ENCODE data around the gene SEMA4G.

DNA sequence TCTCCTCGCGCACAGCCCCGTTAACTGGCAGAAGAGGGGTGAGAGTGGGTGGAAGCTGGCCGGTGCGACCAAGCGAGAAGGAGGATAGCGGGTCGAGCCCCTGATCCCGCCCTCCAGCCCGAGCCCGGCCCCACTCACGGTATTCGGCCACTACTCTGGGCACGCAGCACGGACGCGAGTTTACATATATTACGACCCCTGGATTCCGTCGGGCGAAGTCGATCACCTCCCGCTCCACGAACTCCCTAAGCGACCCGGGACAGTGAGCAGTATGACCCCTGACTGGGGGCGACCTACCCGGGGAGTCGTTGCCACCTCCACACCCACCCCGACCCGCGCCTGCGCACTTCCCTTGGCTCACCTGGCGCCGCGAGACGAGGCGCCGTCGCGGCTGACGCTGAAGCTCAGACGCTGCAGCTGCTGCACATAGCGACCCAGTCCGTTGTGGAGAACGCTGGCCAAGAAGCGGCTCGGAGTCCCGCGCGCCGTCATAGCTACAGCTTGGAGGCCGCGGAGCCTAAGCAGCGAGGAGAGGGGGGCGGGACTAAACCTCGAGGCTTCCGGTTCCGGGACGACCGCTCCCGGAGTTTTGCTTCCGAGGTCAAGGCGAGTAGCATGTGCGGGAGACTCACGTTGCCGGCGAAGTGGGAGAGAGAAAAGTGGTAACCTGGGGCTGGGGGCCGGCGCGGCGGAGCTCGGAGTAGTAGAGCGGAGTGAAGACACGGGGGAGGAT, 17.8 kb downstream of the SEMA4G start, which contains the start of the genes MRPL43 and TWNK:
- TF ChIP-seq EZH2 (IDR thresholded peaks at IDR 0.05; ENCODE audit: low read depth), result no peak
- TF ChIP-seq, protein P1, sequence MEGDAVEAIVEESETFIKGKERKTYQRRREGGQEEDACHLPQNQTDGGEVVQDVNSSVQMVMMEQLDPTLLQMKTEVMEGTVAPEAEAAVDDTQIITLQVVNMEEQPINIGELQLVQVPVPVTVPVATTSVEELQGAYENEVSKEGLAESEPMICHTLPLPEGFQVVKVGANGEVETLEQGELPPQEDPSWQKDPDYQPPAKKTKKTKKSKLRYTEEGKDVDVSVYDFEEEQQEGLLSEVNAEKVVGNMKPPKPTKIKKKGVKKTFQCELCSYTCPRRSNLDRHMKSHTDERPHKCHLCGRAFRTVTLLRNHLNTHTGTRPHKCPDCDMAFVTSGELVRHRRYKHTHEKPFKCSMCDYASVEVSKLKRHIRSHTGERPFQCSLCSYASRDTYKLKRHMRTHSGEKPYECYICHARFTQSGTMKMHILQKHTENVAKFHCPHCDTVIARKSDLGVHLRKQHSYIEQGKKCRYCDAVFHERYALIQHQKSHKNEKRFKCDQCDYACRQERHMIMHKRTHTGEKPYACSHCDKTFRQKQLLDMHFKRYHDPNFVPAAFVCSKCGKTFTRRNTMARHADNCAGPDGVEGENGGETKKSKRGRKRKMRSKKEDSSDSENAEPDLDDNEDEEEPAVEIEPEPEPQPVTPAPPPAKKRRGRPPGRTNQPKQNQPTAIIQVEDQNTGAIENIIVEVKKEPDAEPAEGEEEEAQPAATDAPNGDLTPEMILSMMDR (conservative IDR thresholded peaks at IDR 0.05), result no peak

Measured in PC-9 (cell line).